ENCODE data around the gene OR1C1. TPM values are rescaled to one million over a fixed set of nuclear protein-coding genes. Genes with fewer than 3 reads are reported as not detected.
"Not testable (repeated sequence)": the region's sequence is repeated elsewhere in the genome, so short reads cannot be mapped to it uniquely, and the experiment has no call there.

Gene OR1C1
- polyA plus RNA-seq, 1 donor (not counting 4 experiments of a cell fraction or from before 2014, with no cell fraction given), result not detected

DNA sequence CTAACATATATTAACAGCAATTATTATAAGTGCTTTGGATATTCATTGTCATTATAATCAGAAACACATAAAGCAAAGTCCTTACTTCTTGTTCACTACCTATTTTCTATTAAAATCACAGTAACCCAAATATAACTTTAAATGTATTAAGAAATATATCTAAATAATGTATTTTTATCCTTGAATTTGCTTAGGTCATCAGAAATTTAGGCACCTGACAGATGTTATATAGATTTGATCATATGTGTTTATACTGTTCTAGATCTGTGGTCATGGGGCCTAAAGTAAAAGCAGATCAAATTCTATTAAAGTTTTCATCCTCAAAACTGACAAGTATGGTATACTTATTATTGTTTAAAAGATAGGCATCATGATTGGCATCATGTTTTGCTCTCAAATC, 9.2 kb upstream of the OR1C1 start:
- H4K20me1 ChIP-seq (ENCODE audit: control insufficient read depth, extremely low read depth, insufficient read depth, low read length), result no peaks in the 10 kb centered on the region
- no peaks in the 10 kb centered on the region for H3K9me3 ChIP-seq (ENCODE audit: control insufficient read depth, low read depth, low read length)
- H3K9me1 ChIP-seq (ENCODE audit: control insufficient read depth, extremely low read depth, insufficient read depth, low read length), result no peaks in the 10 kb centered on the region
- no peak overlapping the region for H3K4me3 ChIP-seq (ENCODE audit: control insufficient read depth in 2 of 3, extremely low read depth in 1 of 3, insufficient read depth in 2 of 3, low read depth in 1 of 3, low read length in 3 of 3)
- FAIRE-seq (no peak), DNase-seq (ENCODE audit: low read depth, low spot score) (no peak)
- no peaks in the 10 kb centered on the region for H3K27me3 ChIP-seq (ENCODE audit: control insufficient read depth, extremely low read depth, insufficient read depth, low read length)
- H3K27ac ChIP-seq (ENCODE audit: control insufficient read depth, insufficient read depth, low read length), result no peak overlapping the region
- H3K4me1 ChIP-seq (ENCODE audit: control insufficient read depth, extremely low read depth, insufficient read depth, low read length), result no peaks in the 10 kb centered on the region
- H3K9ac ChIP-seq (ENCODE audit: control insufficient read depth, extremely low read depth, insufficient read depth, low read length), result no peak overlapping the region
- no peaks in the 10 kb centered on the region for H3K36me3 ChIP-seq (ENCODE audit: control insufficient read depth in 2 of 2, extremely low read depth in 1 of 2, insufficient read depth in 2 of 2, low read length in 2 of 2)
- TF ChIP-seq EZH2 (IDR thresholded peaks at IDR 0.05; ENCODE audit: low read length) (no peak), CTCF (optimal IDR thresholded peaks at IDR 0.05 in 1 of 3, IDR thresholded peaks at IDR 0.05 in 1 of 3, conservative IDR thresholded peaks at IDR 0.05 in 1 of 3; ENCODE audit: extremely low read depth in 1 of 3, insufficient read depth in 2 of 3, low read length in 3 of 3) (no peak)
- dilution Hi-C loops (cut with MboI; ENCODE audit: extremely low pct_ligation_motif_present, low sequenced_read_pairs), result no loop called here
- H3K4me2 ChIP-seq (ENCODE audit: control insufficient read depth, extremely low read depth, insufficient read depth, low read depth, low read length), result no peak overlapping the region
- no peak overlapping the region for H2AFZ ChIP-seq (ENCODE audit: control insufficient read depth, low read length)
- H3K79me2 ChIP-seq (ENCODE audit: control insufficient read depth, insufficient read depth, low read length), result no peaks in the 10 kb centered on the region

GRCh38 chr1:247754311-247754710, 6.0 kb downstream of the OR1C1 start:
- H2AFZ ChIP-seq (ENCODE audit: control insufficient read depth, low read length); H3K4me3 ChIP-seq (ENCODE audit: control insufficient read depth in 2 of 3, extremely low read depth in 1 of 3, insufficient read depth in 2 of 3, low read depth in 1 of 3, low read length in 3 of 3); H3K4me2 ChIP-seq (ENCODE audit: control insufficient read depth, extremely low read depth, insufficient read depth, low read depth, low read length); FAIRE-seq; H3K9ac ChIP-seq (ENCODE audit: control insufficient read depth, extremely low read depth, insufficient read depth, low read length); H3K9me1 ChIP-seq (ENCODE audit: control insufficient read depth, extremely low read depth, insufficient read depth, low read length); H3K79me2 ChIP-seq (ENCODE audit: control insufficient read depth, insufficient read depth, low read length); H3K27me3 ChIP-seq (ENCODE audit: control insufficient read depth, extremely low read depth, insufficient read depth, low read length); H4K20me1 ChIP-seq (ENCODE audit: control insufficient read depth, extremely low read depth, insufficient read depth, low read length); H3K4me1 ChIP-seq (ENCODE audit: control insufficient read depth, extremely low read depth, insufficient read depth, low read length); H3K9me3 ChIP-seq (ENCODE audit: control insufficient read depth, low read depth, low read length); DNase-seq (ENCODE audit: low read depth, low spot score); dilution Hi-C loops (cut with MboI; ENCODE audit: extremely low pct_ligation_motif_present, low sequenced_read_pairs); H3K36me3 ChIP-seq (ENCODE audit: control insufficient read depth in 2 of 2, extremely low read depth in 1 of 2, insufficient read depth in 2 of 2, low read length in 2 of 2); H3K27ac ChIP-seq (ENCODE audit: control insufficient read depth, insufficient read depth, low read length): not testable (repeated sequence)

DNA sequence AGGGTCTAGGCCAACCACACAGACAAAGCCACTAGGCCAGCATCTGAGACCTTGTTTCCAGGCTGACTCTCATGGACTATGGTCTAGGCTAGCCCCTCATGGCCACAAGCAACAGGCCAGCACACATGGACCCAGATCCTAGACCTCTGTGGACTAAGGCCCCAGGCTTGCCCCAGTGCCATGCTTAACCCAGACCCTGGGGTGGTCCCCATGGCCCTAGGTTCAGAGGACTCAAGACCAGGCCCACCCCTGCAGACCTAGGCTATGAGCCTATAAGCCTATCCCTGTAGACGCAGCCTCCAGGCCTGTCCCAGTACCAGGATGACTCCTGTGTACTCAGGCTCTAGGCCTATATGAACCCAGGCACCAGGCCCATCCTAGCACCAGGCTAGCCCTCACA, 10.5 kb downstream of the OR1C1 start:
- Histone ChIP-seq H2AFZ (ENCODE audit: control insufficient read depth, low read length) (no peak overlapping the region), H3K36me3 (ENCODE audit: control insufficient read depth in 2 of 2, extremely low read depth in 1 of 2, insufficient read depth in 2 of 2, low read length in 2 of 2) (no peaks in the 10 kb centered on the region), H3K4me2 (ENCODE audit: control insufficient read depth, extremely low read depth, insufficient read depth, low read depth, low read length) (no peak overlapping the region), H3K9ac (ENCODE audit: control insufficient read depth, extremely low read depth, insufficient read depth, low read length) (no peak overlapping the region), H3K4me3 (ENCODE audit: control insufficient read depth in 2 of 3, extremely low read depth in 1 of 3, insufficient read depth in 2 of 3, low read depth in 1 of 3, low read length in 3 of 3) (no peak overlapping the region), H3K4me1 (ENCODE audit: control insufficient read depth, extremely low read depth, insufficient read depth, low read length) (no peaks in the 10 kb centered on the region), H4K20me1 (ENCODE audit: control insufficient read depth, extremely low read depth, insufficient read depth, low read length) (no peaks in the 10 kb centered on the region), H3K9me1 (ENCODE audit: control insufficient read depth, extremely low read depth, insufficient read depth, low read length) (no peaks in the 10 kb centered on the region), H3K27me3 (ENCODE audit: control insufficient read depth, extremely low read depth, insufficient read depth, low read length) (no peaks in the 10 kb centered on the region), H3K79me2 (ENCODE audit: control insufficient read depth, insufficient read depth, low read length) (no peaks in the 10 kb centered on the region), H3K9me3 (ENCODE audit: control insufficient read depth, low read depth, low read length) (peaks cover 2% of the 10 kb centered on the region), H3K27ac (ENCODE audit: control insufficient read depth, insufficient read depth, low read length) (no peak overlapping the region)
- TF ChIP-seq EZH2 (IDR thresholded peaks at IDR 0.05; ENCODE audit: low read length) (no peak), CTCF (optimal IDR thresholded peaks at IDR 0.05 in 1 of 3, IDR thresholded peaks at IDR 0.05 in 1 of 3, conservative IDR thresholded peaks at IDR 0.05 in 1 of 3; ENCODE audit: extremely low read depth in 1 of 3, insufficient read depth in 2 of 3, low read length in 3 of 3) (no peak)
- no peak for FAIRE-seq
- DNase-seq (ENCODE audit: low read depth, low spot score), result no peak
- dilution Hi-C loops (cut with MboI; ENCODE audit: extremely low pct_ligation_motif_present, low sequenced_read_pairs), result no loop called here

Data from keratinocyte (primary cell).